ENCODE data around the gene CSNK1E.

The CSNK1E gene

GRCh38 chr22:38308791-38309498 is 8.3 kb downstream of the CSNK1E start:
- H3K4me3 ChIP-seq (ENCODE audit: low read length) = no peak overlapping the region
- peaks cover 19% of the 10 kb centered on the region for H3F3A ChIP-seq (ENCODE audit: control insufficient read depth, insufficient read depth)
- peaks cover 96% of the 10 kb centered on the region for H3K79me2 ChIP-seq (ENCODE audit: control insufficient read depth, low read length)
- no peak overlapping the region for H3K4me2 ChIP-seq (ENCODE audit: low read length)
- H3K27me3 ChIP-seq (ENCODE audit: control insufficient read depth, low read length) = no peaks in the 10 kb centered on the region
- H4K20me1 ChIP-seq (ENCODE audit: control insufficient read depth, insufficient read depth, low read depth, low read length) = peaks cover 28% of the 10 kb centered on the region; the same call in 1 of the 2 replicates
- peaks cover 58% of the 10 kb centered on the region for H3K36me3 ChIP-seq (ENCODE audit: control insufficient read depth, low read length)
- H3K27ac ChIP-seq (ENCODE audit: low read depth, low read length) = no peak overlapping the region
- no peaks in the 10 kb centered on the region for H3K9me3 ChIP-seq (ENCODE audit: control insufficient read depth, insufficient read depth, low read length)
- TF ChIP-seq, protein P1, sequence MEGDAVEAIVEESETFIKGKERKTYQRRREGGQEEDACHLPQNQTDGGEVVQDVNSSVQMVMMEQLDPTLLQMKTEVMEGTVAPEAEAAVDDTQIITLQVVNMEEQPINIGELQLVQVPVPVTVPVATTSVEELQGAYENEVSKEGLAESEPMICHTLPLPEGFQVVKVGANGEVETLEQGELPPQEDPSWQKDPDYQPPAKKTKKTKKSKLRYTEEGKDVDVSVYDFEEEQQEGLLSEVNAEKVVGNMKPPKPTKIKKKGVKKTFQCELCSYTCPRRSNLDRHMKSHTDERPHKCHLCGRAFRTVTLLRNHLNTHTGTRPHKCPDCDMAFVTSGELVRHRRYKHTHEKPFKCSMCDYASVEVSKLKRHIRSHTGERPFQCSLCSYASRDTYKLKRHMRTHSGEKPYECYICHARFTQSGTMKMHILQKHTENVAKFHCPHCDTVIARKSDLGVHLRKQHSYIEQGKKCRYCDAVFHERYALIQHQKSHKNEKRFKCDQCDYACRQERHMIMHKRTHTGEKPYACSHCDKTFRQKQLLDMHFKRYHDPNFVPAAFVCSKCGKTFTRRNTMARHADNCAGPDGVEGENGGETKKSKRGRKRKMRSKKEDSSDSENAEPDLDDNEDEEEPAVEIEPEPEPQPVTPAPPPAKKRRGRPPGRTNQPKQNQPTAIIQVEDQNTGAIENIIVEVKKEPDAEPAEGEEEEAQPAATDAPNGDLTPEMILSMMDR (IDR thresholded peaks at IDR 0.05; ENCODE audit: low read depth, low read length, poor library complexity, severe bottlenecking) = no peak
- no peak for TF ChIP-seq EZH2phosphoT487 (IDR thresholded peaks at IDR 0.05; ENCODE audit: borderline replicate concordance, low read length)
- peaks cover 78% of the 10 kb centered on the region for H3K4me1 ChIP-seq (ENCODE audit: control insufficient read depth, low read length)
- no peaks in the 10 kb centered on the region for H3K9me2 ChIP-seq (replicated peaks; ENCODE audit: control insufficient read depth, low read length)

- H3K4me2 ChIP-seq (ENCODE audit: low read length) = peak overlapping the region; percentile 72
- H3K79me2 ChIP-seq (ENCODE audit: control insufficient read depth, low read length) = peaks cover 78% of the 10 kb centered on the region
- H3K9me3 ChIP-seq (ENCODE audit: control insufficient read depth, insufficient read depth, low read length) = no peaks in the 10 kb centered on the region
- peak overlapping the region; percentile 73 for H3K27ac ChIP-seq (ENCODE audit: low read depth, low read length)
- H3K36me3 ChIP-seq (ENCODE audit: control insufficient read depth, low read length) = peaks cover 56% of the 10 kb centered on the region
- H3K4me3 ChIP-seq (ENCODE audit: low read length) = peak overlapping the region; percentile 47
- no peak for TF ChIP-seq EZH2phosphoT487 (IDR thresholded peaks at IDR 0.05; ENCODE audit: borderline replicate concordance, low read length)
- TF ChIP-seq, protein P1 (IDR thresholded peaks at IDR 0.05; ENCODE audit: low read depth, low read length, poor library complexity, severe bottlenecking) = peak; percentile 40
- no peaks in the 10 kb centered on the region for H3K9me2 ChIP-seq (replicated peaks; ENCODE audit: control insufficient read depth, low read length)
- H4K20me1 ChIP-seq (ENCODE audit: control insufficient read depth, insufficient read depth, low read depth, low read length) = peaks cover 21% of the 10 kb centered on the region
- H3K4me1 ChIP-seq (ENCODE audit: control insufficient read depth, low read length) = peaks cover 46% of the 10 kb centered on the region
- H3F3A ChIP-seq (ENCODE audit: control insufficient read depth, insufficient read depth) = peaks cover 19% of the 10 kb centered on the region
- no peaks in the 10 kb centered on the region for H3K27me3 ChIP-seq (ENCODE audit: control insufficient read depth, low read length)
Observed at GRCh38 chr22:38305471-38306448, 11.5 kb downstream of the CSNK1E start.

- Histone ChIP-seq H4K20me1 (ENCODE audit: control insufficient read depth, insufficient read depth, low read depth, low read length) (peaks cover 17% of the 10 kb centered on the region), H3K79me2 (ENCODE audit: control insufficient read depth, low read length) (peaks cover 65% of the 10 kb centered on the region), H3K36me3 (ENCODE audit: control insufficient read depth, low read length) (peaks cover 57% of the 10 kb centered on the region), H3K9me2 (replicated peaks; ENCODE audit: control insufficient read depth, low read length) (no peaks in the 10 kb centered on the region), H3K4me2 (ENCODE audit: low read length) (no peak overlapping the region), H3F3A (ENCODE audit: control insufficient read depth, insufficient read depth) (peaks cover 19% of the 10 kb centered on the region), H3K4me3 (ENCODE audit: low read length) (no peak overlapping the region), H3K4me1 (ENCODE audit: control insufficient read depth, low read length) (peaks cover 38% of the 10 kb centered on the region), H3K9me3 (ENCODE audit: control insufficient read depth, insufficient read depth, low read length) (no peaks in the 10 kb centered on the region), H3K27me3 (ENCODE audit: control insufficient read depth, low read length) (no peaks in the 10 kb centered on the region), H3K27ac (ENCODE audit: low read depth, low read length) (no peak overlapping the region)
- TF ChIP-seq, protein P1 (IDR thresholded peaks at IDR 0.05; ENCODE audit: low read depth, low read length, poor library complexity, severe bottlenecking) = no peak
- TF ChIP-seq EZH2phosphoT487 (IDR thresholded peaks at IDR 0.05; ENCODE audit: borderline replicate concordance, low read length) = no peak
Observed at GRCh38 chr22:38304526-38304925, 12.7 kb downstream of the CSNK1E start.
